Measurements from ENCODE around the gene ABCC2. TPM values are rescaled to one million over a fixed set of nuclear protein-coding genes. Genes with fewer than 3 reads are reported as not detected.

ABCC2 gene
- total and polyA plus RNA-seq, 2 of the 4 experiments (the other 2 are of a cell fraction) = 0.21 to 0.36 TPM

- H3K9me3 ChIP-seq (ENCODE audit: control insufficient read depth, insufficient read depth, low read length) = no peaks in the 10 kb centered on the region
- H2AFZ ChIP-seq (replicated peaks; ENCODE audit: low read length, poor library complexity) = no peak overlapping the region
- H3K79me1 ChIP-seq (ENCODE audit: low read depth in 1 of 2, low read length in 2 of 2) = no peaks in the 10 kb centered on the region
- no peak overlapping the region for H2BK5ac ChIP-seq (ENCODE audit: low read depth, low read length, poor library complexity, severe bottlenecking)
- no peak overlapping the region for H4K5ac ChIP-seq (ENCODE audit: low read depth, low read length)
- H2BK20ac ChIP-seq (ENCODE audit: low read depth, low read length) = no peak overlapping the region
- H3K56ac ChIP-seq (ENCODE audit: extremely low read depth, insufficient read depth, low read length) = no peak overlapping the region
- no peak overlapping the region for H4K91ac ChIP-seq (ENCODE audit: insufficient read depth, low read depth, low read length)
- no peak overlapping the region for H3K27ac ChIP-seq (ENCODE audit: insufficient read depth, low read length)
- dilution Hi-C loops (cut with HindIII; ENCODE audit: low sequenced_read_pairs, unreplicated experiment) (no loop called here), intact Hi-C loops (cut with micrococcal nuclease) (no loop called here), in situ Hi-C loops (cut with MboI; ENCODE audit: low sequenced_read_pairs) (no loop called here)
- ATAC-seq (ENCODE audit: low read depth) (peak; percentile 60), DNase-seq (no peak)
- no peak overlapping the region for H2AK9ac ChIP-seq (replicated peaks; ENCODE audit: low read depth, low read length, poor library complexity)
- no peak overlapping the region for H2BK15ac ChIP-seq (ENCODE audit: low read depth, low read length)
- H3K23ac ChIP-seq (ENCODE audit: low read depth, low read length) = no peak overlapping the region
- H3K4me3 ChIP-seq (ENCODE audit: insufficient read depth, low read depth, low read length) = no peak overlapping the region
- POLR2A ChIA-PET (ENCODE audit: unreplicated experiment) = interaction anchor here (0.6 kb wide), 1 partner anchor 86 kb away, joined by 3 read pairs; no protein-coding TSS in a partner anchor
- H4K8ac ChIP-seq (ENCODE audit: low read depth in 2 of 2, low read length in 2 of 2) = no peak overlapping the region
- H3K36me3 ChIP-seq (ENCODE audit: control insufficient read depth, insufficient read depth, low read length) = peaks cover 5% of the 10 kb centered on the region
- TF ChIP-seq FOS (IDR thresholded peaks at IDR 0.05; ENCODE audit: low read depth, low read length) (no peak), SMC3 (IDR thresholded peaks at IDR 0.05; ENCODE audit: low read depth, low read length) (no peak), RCOR1 (IDR thresholded peaks at IDR 0.05; ENCODE audit: insufficient replicate concordance, low read length) (no peak), MXI1 (IDR thresholded peaks at IDR 0.05; ENCODE audit: borderline replicate concordance, low read depth, low read length) (no peak), RFX5 (IDR thresholded peaks at IDR 0.05; ENCODE audit: low read depth, low read length) (no peak), CEBPB (IDR thresholded peaks at IDR 0.05; ENCODE audit: low read depth, low read length) (no peak), ELK1 (IDR thresholded peaks at IDR 0.05; ENCODE audit: borderline replicate concordance, low read depth, low read length) (no peak), NFE2L2 (IDR thresholded peaks at IDR 0.05; ENCODE audit: low read depth, low read length) (no peak)
- no peaks in the 10 kb centered on the region for H4K20me1 ChIP-seq (ENCODE audit: insufficient read depth, low read length)
- CTCF ChIA-PET = no interaction called here
- no peak overlapping the region for H2AK5ac ChIP-seq (ENCODE audit: low read depth, low read length)
- no peaks in the 10 kb centered on the region; the same call in 1 of the 2 replicates for H3K4me1 ChIP-seq (ENCODE audit: control insufficient read depth, insufficient read depth, low read length)
- H3K14ac ChIP-seq (replicated peaks; ENCODE audit: low read depth, low read length) = no peak overlapping the region
- H3K9me1 ChIP-seq (ENCODE audit: insufficient read depth, low read length) = no peaks in the 10 kb centered on the region
- no peak overlapping the region for H3K4ac ChIP-seq (ENCODE audit: low read depth, low read length)
- H3K9ac ChIP-seq (ENCODE audit: low read depth, low read length) = no peak overlapping the region
- no TSS peak for BruUV-seq (replicated peaks)
- H3K27me3 ChIP-seq (ENCODE audit: control insufficient read depth, insufficient read depth, low read length) = no peaks in the 10 kb centered on the region
- H2BK120ac ChIP-seq (ENCODE audit: low read depth, low read length) = no peak overlapping the region
- no peak overlapping the region for H3K18ac ChIP-seq (ENCODE audit: low read depth, low read length)
- no peak overlapping the region for H3K4me2 ChIP-seq (ENCODE audit: low read depth, low read length)
Measured at GRCh38 chr10:99761365-99761764, 21.1 kb upstream of the ABCC2 start.

All from IMR-90 (cell line).